ENCODE data around the gene LAMC1. TPM values are rescaled to one million over a fixed set of nuclear protein-coding genes. Genes with fewer than 3 reads are reported as not detected.

The LAMC1 gene
- total and polyA plus RNA-seq, 2 donors (not counting 1 experiment from before 2014, with no cell fraction given): 11.5 to 34.0 TPM

- Histone ChIP-seq H3K79me2 (ENCODE audit: control insufficient read depth, insufficient read depth, low read length) (peaks cover 72% of the 10 kb centered on the region), H3K27ac (ENCODE audit: low read length in 2 of 2) (no peak overlapping the region), H2AFZ (ENCODE audit: insufficient read depth, low read depth, low read length, poor library complexity, severe bottlenecking) (no peak overlapping the region), H3K4me3 (ENCODE audit: control extremely low read depth in 1 of 5, extremely low read depth in 1 of 5, insufficient read depth in 1 of 5, low read depth in 2 of 5, low read length in 4 of 5) (no peak overlapping the region), H3K4me1 (ENCODE audit: control insufficient read depth in 2 of 2, insufficient read depth in 2 of 2, low read length in 2 of 2) (peaks cover 0 to 3% of the 10 kb centered on the region in 2 donors), H3K27me3 (replicated peaks in 1 of 4; ENCODE audit: control extremely low read depth in 1 of 4, control insufficient read depth in 3 of 4, insufficient read depth in 4 of 4, low read length in 3 of 4) (no peaks in the 10 kb centered on the region), H3K9ac (ENCODE audit: low read length) (no peak overlapping the region), H3K9me3 (ENCODE audit: control extremely low read depth in 1 of 3, control insufficient read depth in 2 of 3, insufficient read depth in 1 of 3, low read length in 2 of 3) (no peaks in the 10 kb centered on the region), H3K36me3 (replicated peaks in 1 of 2; ENCODE audit: control extremely low read depth in 1 of 2, control insufficient read depth in 1 of 2, extremely low read depth in 1 of 2, insufficient read depth in 2 of 2, low read length in 1 of 2) (no peaks in the 10 kb centered on the region), H3K4me2 (replicated peaks; ENCODE audit: low read depth, low read length, poor library complexity, severe bottlenecking) (no peak overlapping the region), H4K20me1 (ENCODE audit: control insufficient read depth, insufficient read depth, low read length, poor library complexity, severe bottlenecking) (peaks cover 16% of the 10 kb centered on the region)
- no peak overlapping the region for H3K4me3 Mint-ChIP-seq
- no CpG with 5 or more reads among the region's 2 CpGs for WGBS (ENCODE audit: insufficient coverage)
- no peaks in the 10 kb centered on the region for H3K9me3 Mint-ChIP-seq (ENCODE audit: insufficient read depth)
- CTCF ChIA-PET: interaction anchor here (0.8 kb wide), 1 partner anchor 44 kb away, joined by 3 read pairs; no protein-coding TSS in a partner anchor
- peaks cover 31% of the 10 kb centered on the region for H3K4me1 Mint-ChIP-seq
- no peak for TF ChIP-seq CTCF (IDR thresholded peaks at IDR 0.05)
- no peak for TF ChIP-seq EZH2 (IDR thresholded peaks at IDR 0.05; ENCODE audit: borderline replicate concordance, insufficient read depth, low read depth, low read length, poor library complexity, severe bottlenecking)
- no peak for DNase-seq
- no peak overlapping the region for H3K27ac Mint-ChIP-seq
- POLR2A ChIA-PET: no interaction called here
- no peak for ATAC-seq (ENCODE audit: low read depth)
- no peaks in the 10 kb centered on the region for H3K27me3 Mint-ChIP-seq
- intact Hi-C loops (cut with micrococcal nuclease): no loop called here
These were observed 10.0 kb downstream of the LAMC1 start for GRCh38 chr1:183033205-183033604.

- no peaks in the 10 kb centered on the region for H3K27me3 ChIP-seq (replicated peaks in 1 of 4; ENCODE audit: control extremely low read depth in 1 of 4, control insufficient read depth in 3 of 4, insufficient read depth in 4 of 4, low read length in 3 of 4)
- H3K4me1 ChIP-seq (ENCODE audit: control insufficient read depth in 2 of 2, insufficient read depth in 2 of 2, low read length in 2 of 2): peaks cover 3 to 6% of the 10 kb centered on the region in 2 donors
- no peak for TF ChIP-seq CTCF (IDR thresholded peaks at IDR 0.05)
- no peaks in the 10 kb centered on the region for H3K27me3 Mint-ChIP-seq
- H2AFZ ChIP-seq (ENCODE audit: insufficient read depth, low read depth, low read length, poor library complexity, severe bottlenecking): no peak overlapping the region
- H3K4me2 ChIP-seq (replicated peaks; ENCODE audit: low read depth, low read length, poor library complexity, severe bottlenecking): no peak overlapping the region
- H3K9me3 ChIP-seq (ENCODE audit: control extremely low read depth in 1 of 3, control insufficient read depth in 2 of 3, insufficient read depth in 1 of 3, low read length in 2 of 3): no peaks in the 10 kb centered on the region
- POLR2A ChIA-PET: no interaction called here
- H3K79me2 ChIP-seq (ENCODE audit: control insufficient read depth, insufficient read depth, low read length): peaks cover 68% of the 10 kb centered on the region
- no peaks in the 10 kb centered on the region for H3K36me3 ChIP-seq (replicated peaks in 1 of 2; ENCODE audit: control extremely low read depth in 1 of 2, control insufficient read depth in 1 of 2, extremely low read depth in 1 of 2, insufficient read depth in 2 of 2, low read length in 1 of 2)
- peaks cover 30% of the 10 kb centered on the region for H3K4me1 Mint-ChIP-seq
- H3K9me3 Mint-ChIP-seq (ENCODE audit: insufficient read depth): no peaks in the 10 kb centered on the region
- no peak overlapping the region for H3K27ac ChIP-seq (ENCODE audit: low read length in 2 of 2)
- 93% methylated on average over 3 of the region's 3 CpGs for WGBS (ENCODE audit: insufficient coverage)
- H3K9ac ChIP-seq (ENCODE audit: low read length): no peak overlapping the region
- CTCF ChIA-PET: interaction anchor here (0.7 kb wide), 1 partner anchor 10 kb away, joined by 3 read pairs; no protein-coding TSS in a partner anchor
- DNase-seq (no peak), ATAC-seq (ENCODE audit: low read depth) (no peak)
- no peak overlapping the region for H3K4me3 Mint-ChIP-seq
- intact Hi-C loops (cut with micrococcal nuclease): no loop called here
- H3K4me3 ChIP-seq (ENCODE audit: control extremely low read depth in 1 of 5, extremely low read depth in 1 of 5, insufficient read depth in 1 of 5, low read depth in 2 of 5, low read length in 4 of 5): no peak overlapping the region
- H4K20me1 ChIP-seq (ENCODE audit: control insufficient read depth, insufficient read depth, low read length, poor library complexity, severe bottlenecking): peaks cover 16% of the 10 kb centered on the region
- H3K27ac Mint-ChIP-seq: no peak overlapping the region
These were observed 11.5 kb downstream of the LAMC1 start for GRCh38 chr1:183034682-183035081.

All from B cell (primary cell).